ENCODE results near the gene LUM.
"Not testable (repeated sequence)": the region's sequence is repeated elsewhere in the genome, so short reads cannot be mapped to it uniquely, and the experiment has no call there.

LUM gene

GRCh38 chr12:91109581-91110310 lies 1.5 kb downstream of the LUM start:
- DNase-seq, result no peak

GRCh38 chr12:91109148-91109564 lies 2.1 kb downstream of the LUM start:
- DNase-seq, result peak; percentile 21 to 37

GRCh38 chr12:91108196-91108755 lies 3.0 kb downstream of the LUM start:
- no peak for DNase-seq

GRCh38 chr12:91106283-91106682 lies 5.0 kb downstream of the LUM start:
- no peak for DNase-seq

- DNase-seq, result no peak
These were observed 5.5 kb downstream of the LUM start for GRCh38 chr12:91105807-91106206.

GRCh38 chr12:91104812-91105466 lies 6.4 kb downstream of the LUM start:
- DNase-seq, result no peak

- no peak for DNase-seq
These were observed 7.7 kb downstream of the LUM start for GRCh38 chr12:91103624-91104023.

GRCh38 chr12:91103101-91103500 lies 8.2 kb downstream of the LUM start:
- DNase-seq, result no peak

- DNase-seq, result no peak
These were observed 10.4 kb downstream of the LUM start for GRCh38 chr12:91100906-91101305.

GRCh38 chr12:91099836-91100235 lies 11.5 kb downstream of the LUM start:
- no peak for DNase-seq

GRCh38 chr12:91099341-91099740 lies 12.0 kb downstream of the LUM start:
- DNase-seq, result no peak

GRCh38 chr12:91098941-91099340 lies 12.4 kb downstream of the LUM start:
- DNase-seq, result no peak

GRCh38 chr12:91098461-91098860 lies 12.8 kb downstream of the LUM start:
- DNase-seq, result no peak

GRCh38 chr12:91094957-91095356 lies 16.3 kb downstream of the LUM start:
- DNase-seq, result no peak

GRCh38 chr12:91094032-91094662 lies 17.1 kb downstream of the LUM start:
- DNase-seq, result no peak

- DNase-seq, result no peak
These were observed 18.0 kb downstream of the LUM start for GRCh38 chr12:91093341-91093740.

GRCh38 chr12:91091916-91092715 lies 19.2 kb downstream of the LUM start:
- DNase-seq, result no peak

GRCh38 chr12:91089953-91090352 lies 21.3 kb downstream of the LUM start:
- not testable (repeated sequence) for DNase-seq

GRCh38 chr12:91080041-91080440 lies 31.3 kb downstream of the LUM start:
- no peak for DNase-seq

GRCh38 chr12:91078501-91078900 lies 32.8 kb downstream of the LUM start:
- DNase-seq, result no peak

GRCh38 chr12:91077228-91077954 lies 33.9 kb downstream of the LUM start:
- DNase-seq, result no peak

- DNase-seq, result no peak
These were observed 36.4 kb downstream of the LUM start for GRCh38 chr12:91074851-91075250.

All from AML-193 (cell line).